Measurements from ENCODE around the gene MRPS18C.

DNA sequence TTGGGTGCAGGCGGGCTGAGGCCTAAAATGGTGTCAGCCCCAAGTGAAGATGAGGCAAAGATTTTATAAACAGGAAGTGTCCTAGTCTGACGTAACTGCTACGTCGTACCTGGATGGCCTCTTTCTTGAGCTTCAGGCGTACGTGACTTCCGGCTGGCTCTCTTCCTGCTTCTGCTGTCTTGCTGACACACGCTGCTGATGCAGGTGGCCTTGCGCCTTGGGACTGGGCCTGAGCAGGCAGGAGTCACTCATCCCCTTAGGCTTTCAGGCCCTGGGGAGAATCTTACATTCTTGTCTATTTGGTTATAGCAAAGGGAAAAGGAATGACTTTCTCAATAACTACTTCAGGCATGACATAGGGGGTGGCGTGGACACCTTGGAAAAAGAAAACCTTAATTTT lies 49.1 kb downstream of the MRPS18C start:
- TF ChIP-seq EZH2 (optimal IDR thresholded peaks at IDR 0.05; ENCODE audit: low read depth, low read length), result no peak
- TF ChIP-seq EZH2phosphoT487 (IDR thresholded peaks at IDR 0.05; ENCODE audit: low read length), result no peak

All from MM.1S (cell line).